ENCODE results near the gene NAALADL2. TPM values are rescaled to one million over a fixed set of nuclear protein-coding genes. Genes with fewer than 3 reads are reported as not detected.

The NAALADL2 gene
- total and polyA plus RNA-seq, 4 donors: 0.28 to 4.6 (median 3.1) TPM

- no peaks in the 10 kb centered on the region for H3K27me3 ChIP-seq (ENCODE audit: control insufficient read depth in 4 of 4, insufficient read depth in 4 of 4, low read length in 3 of 4)
- DNase-seq (ENCODE audit: low spot score): no peak
- WGBS: 95% methylated on average over 3 of the region's 3 CpGs
- H3K27ac ChIP-seq (ENCODE audit: low read depth in 1 of 2, low read length in 2 of 2): no peak overlapping the region
- TF ChIP-seq EGR1 (IDR thresholded peaks at IDR 0.05; ENCODE audit: low read depth in 2 of 2) (no peak), RXRA (IDR thresholded peaks at IDR 0.05) (no peak), FOXA2 (IDR thresholded peaks at IDR 0.05) (no peak), MAX (IDR thresholded peaks at IDR 0.05) (no peak), NR2F2 (IDR thresholded peaks at IDR 0.05) (no peak), RAD21 (IDR thresholded peaks at IDR 0.05) (no peak), YY1 (IDR thresholded peaks at IDR 0.05) (no peak), HNF4G (IDR thresholded peaks at IDR 0.05) (no peak), JUND (IDR thresholded peaks at IDR 0.05) (no peak), ZBTB33 (IDR thresholded peaks at IDR 0.05) (no peak), SP1 (IDR thresholded peaks at IDR 0.05) (no peak), HNF4A (conservative IDR thresholded peaks at IDR 0.05) (no peak), FOXA1 (IDR thresholded peaks at IDR 0.05) (no peak), CTCF (IDR thresholded peaks at IDR 0.05; ENCODE audit: low read depth, low read length, missing input control) (no peak), GABPA (IDR thresholded peaks at IDR 0.05 in 1 of 2, conservative IDR thresholded peaks at IDR 0.05 in 1 of 2) (no peak), TAF1 (conservative IDR thresholded peaks at IDR 0.05) (no peak)
- TF ChIP-seq, protein P1, sequence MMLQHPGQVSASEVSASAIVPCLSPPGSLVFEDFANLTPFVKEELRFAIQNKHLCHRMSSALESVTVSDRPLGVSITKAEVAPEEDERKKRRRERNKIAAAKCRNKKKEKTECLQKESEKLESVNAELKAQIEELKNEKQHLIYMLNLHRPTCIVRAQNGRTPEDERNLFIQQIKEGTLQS (IDR thresholded peaks at IDR 0.05): no peak
- TF ChIP-seq, protein P2, sequence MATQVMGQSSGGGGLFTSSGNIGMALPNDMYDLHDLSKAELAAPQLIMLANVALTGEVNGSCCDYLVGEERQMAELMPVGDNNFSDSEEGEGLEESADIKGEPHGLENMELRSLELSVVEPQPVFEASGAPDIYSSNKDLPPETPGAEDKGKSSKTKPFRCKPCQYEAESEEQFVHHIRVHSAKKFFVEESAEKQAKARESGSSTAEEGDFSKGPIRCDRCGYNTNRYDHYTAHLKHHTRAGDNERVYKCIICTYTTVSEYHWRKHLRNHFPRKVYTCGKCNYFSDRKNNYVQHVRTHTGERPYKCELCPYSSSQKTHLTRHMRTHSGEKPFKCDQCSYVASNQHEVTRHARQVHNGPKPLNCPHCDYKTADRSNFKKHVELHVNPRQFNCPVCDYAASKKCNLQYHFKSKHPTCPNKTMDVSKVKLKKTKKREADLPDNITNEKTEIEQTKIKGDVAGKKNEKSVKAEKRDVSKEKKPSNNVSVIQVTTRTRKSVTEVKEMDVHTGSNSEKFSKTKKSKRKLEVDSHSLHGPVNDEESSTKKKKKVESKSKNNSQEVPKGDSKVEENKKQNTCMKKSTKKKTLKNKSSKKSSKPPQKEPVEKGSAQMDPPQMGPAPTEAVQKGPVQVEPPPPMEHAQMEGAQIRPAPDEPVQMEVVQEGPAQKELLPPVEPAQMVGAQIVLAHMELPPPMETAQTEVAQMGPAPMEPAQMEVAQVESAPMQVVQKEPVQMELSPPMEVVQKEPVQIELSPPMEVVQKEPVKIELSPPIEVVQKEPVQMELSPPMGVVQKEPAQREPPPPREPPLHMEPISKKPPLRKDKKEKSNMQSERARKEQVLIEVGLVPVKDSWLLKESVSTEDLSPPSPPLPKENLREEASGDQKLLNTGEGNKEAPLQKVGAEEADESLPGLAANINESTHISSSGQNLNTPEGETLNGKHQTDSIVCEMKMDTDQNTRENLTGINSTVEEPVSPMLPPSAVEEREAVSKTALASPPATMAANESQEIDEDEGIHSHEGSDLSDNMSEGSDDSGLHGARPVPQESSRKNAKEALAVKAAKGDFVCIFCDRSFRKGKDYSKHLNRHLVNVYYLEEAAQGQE (IDR thresholded peaks at IDR 0.05): no peak
- H3K4me1 ChIP-seq (ENCODE audit: control insufficient read depth in 4 of 4, insufficient read depth in 4 of 4, low read length in 3 of 4): no peaks in the 10 kb centered on the region
- H3K9me3 ChIP-seq (ENCODE audit: control insufficient read depth in 4 of 4, low read length in 3 of 4): no peaks in the 10 kb centered on the region
- H3K36me3 ChIP-seq (ENCODE audit: control insufficient read depth in 4 of 4, insufficient read depth in 3 of 4, low read depth in 1 of 4, low read length in 3 of 4): no peaks in the 10 kb centered on the region
- H3K9ac ChIP-seq (ENCODE audit: low read depth in 1 of 2, low read length in 2 of 2): no peak overlapping the region
- H3K4me3 ChIP-seq (ENCODE audit: low read depth in 1 of 3, low read length in 3 of 3): no peak overlapping the region
Observed at GRCh38 chr3:175453361-175453760, 594.2 kb downstream of the NAALADL2 start.

Data from liver (tissue), 9 donors.